Tibial nerve (tissue), 4 donors: ENCODE data around the gene SLC25A44.

Experiments used
- CTCF ChIP-seq, 5 experiments: fragments of 200-600 bp in 3 of 5; fragments of 450-650 bp in 2 of 5; sonication (generic) in 3 of 5; IDR thresholded peaks; one replicate each; pipeline ENCODE4 v1.5.1; 2016 to 2019; ENCODE audit warnings: antibody characterized with exemption in 5 of 5, mild to moderate bottlenecking in 3 of 5, moderate library complexity in 2 of 5
- EP300 ChIP-seq, 2 donors: sonication (generic); formaldehyde crosslinking; IDR thresholded peaks; one replicate each; pipeline ENCODE4 v1.6.1; 2017; ENCODE audit warnings: antibody characterized with exemption in 2 of 2, mild to moderate bottlenecking in 1 of 2
- POLR2A ChIP-seq, 2 donors: fragments of 450-650 bp; IDR thresholded peaks; one replicate each; pipeline ENCODE4 v1.6.1; 2017; ENCODE audit warnings: antibody characterized with exemption in 2 of 2, mild to moderate bottlenecking in 2 of 2, moderate library complexity in 2 of 2

GRCh38 chr1:156203331-156203730 is 9.4 kb downstream of the SLC25A44 start:
- TF ChIP-seq POLR2A (IDR thresholded peaks at IDR 0.05) = no peak
- no peak for TF ChIP-seq CTCF (IDR thresholded peaks at IDR 0.05)
- TF ChIP-seq EP300 (IDR thresholded peaks at IDR 0.05) = no peak
